Measurements from ENCODE around the gene UTP15.

Gene UTP15

DNA sequence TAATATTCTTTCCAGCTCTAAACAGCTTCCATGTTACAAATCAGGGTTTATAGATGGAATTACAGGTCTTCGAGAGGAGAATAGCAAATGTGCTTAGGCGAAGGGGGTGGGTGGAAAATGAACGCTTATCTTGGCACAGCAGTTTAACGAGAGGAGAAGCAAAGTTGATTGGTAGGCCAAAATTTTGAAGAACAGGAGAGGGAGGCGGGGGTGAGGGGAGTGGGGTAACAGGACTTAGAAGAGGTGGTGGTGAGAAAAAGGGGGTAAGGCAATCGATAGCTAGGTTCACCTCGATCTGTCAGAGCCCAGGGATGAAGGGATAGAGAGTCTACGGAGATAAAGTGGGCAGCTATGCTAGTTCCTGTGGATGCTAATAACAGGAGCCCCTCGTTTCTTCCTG lies 868 bp upstream of the UTP15 start:
- no peak for DNase-seq (ENCODE audit: low read depth in 2 of 2)

DNA sequence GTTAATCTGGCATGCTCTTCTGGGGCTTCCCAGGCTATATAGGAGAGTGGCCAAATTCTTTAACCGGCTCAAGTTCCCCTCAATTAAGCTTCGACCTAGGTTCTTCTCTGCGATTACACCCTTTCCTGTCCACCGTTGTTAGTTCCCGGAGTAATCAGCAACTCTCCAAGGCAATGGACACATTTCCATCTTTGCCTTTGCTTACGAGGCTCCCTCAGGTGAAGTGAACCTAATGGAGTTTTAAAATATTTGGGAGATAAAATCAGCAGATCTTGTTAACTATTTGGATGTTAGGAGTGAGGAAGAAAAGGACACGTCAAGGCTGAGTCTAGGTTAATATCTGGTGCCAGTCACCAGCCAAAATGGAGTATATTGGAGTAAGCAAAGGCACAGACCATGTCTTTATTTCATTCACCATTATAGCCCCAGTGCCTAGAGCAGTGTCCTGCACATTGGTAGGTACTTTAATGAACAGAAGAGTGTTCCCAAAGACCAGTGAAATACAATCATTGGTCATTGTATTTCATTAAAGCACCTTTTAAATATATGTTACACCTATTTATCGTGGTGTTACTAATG lies 515 bp downstream of the UTP15 start:
- DNase-seq (ENCODE audit: low read depth in 2 of 2): no peak

DNA sequence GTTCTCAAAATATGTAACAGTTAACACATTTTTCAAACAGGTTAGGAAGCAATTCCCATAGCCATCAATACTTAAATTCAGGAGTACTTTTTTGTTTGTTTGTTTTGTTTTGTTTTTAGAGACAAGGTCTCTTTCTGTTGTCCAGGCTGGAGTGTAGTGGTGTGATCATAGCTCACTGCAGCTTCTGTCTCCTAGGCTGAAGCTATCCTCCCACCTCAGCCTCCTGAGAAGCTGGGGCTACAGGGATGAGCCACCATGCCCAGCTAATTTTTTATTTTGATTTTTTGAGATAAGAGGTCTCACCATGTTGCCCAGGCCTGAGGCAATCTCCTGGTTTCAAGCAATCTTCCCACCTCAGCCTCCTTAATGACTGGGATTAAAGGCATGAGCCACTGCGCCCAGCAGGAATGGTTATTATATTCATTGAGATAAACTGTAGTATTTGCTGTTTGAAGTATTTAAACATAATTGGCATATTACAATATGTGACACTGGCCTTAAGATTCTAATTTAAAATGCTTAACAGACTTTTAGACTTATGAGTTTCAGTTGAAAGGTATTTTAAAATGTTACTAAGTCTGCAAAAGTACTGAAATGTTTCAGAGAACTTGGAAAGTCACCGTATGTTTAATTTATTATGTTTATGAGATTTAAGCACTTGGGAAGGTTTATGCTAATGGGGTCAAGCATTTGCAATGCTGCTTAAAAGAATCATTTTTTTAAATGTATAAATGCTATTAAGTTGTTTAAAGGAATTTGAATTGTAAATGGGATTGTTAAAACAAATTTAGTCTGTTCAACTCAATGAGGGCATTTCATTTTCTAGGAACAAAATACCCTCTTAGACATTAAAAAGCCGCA lies 17.0 kb downstream of the UTP15 start:
- no peak for DNase-seq (ENCODE audit: low read depth in 2 of 2)

DNA sequence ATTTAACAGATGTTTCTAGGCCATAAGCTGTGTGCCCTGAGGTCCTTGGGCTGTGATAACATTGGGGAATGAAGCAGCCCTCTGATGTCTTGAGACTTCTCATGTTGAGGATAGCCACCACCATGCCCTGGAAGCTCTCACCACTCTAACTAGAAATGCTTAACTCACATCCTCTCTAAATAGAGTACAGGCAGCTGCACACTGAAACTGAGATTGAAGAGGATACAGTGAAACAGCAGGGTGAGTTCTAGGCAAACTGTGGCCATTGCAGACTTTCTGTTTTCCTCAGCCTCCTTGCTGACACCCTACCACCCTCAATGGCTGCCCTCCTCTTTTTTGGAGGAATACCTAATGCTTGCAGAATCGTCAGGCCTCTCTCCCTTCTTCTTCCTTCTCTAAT lies 22.4 kb downstream of the UTP15 start:
- DNase-seq (ENCODE audit: low read depth in 2 of 2): no peak

DNA sequence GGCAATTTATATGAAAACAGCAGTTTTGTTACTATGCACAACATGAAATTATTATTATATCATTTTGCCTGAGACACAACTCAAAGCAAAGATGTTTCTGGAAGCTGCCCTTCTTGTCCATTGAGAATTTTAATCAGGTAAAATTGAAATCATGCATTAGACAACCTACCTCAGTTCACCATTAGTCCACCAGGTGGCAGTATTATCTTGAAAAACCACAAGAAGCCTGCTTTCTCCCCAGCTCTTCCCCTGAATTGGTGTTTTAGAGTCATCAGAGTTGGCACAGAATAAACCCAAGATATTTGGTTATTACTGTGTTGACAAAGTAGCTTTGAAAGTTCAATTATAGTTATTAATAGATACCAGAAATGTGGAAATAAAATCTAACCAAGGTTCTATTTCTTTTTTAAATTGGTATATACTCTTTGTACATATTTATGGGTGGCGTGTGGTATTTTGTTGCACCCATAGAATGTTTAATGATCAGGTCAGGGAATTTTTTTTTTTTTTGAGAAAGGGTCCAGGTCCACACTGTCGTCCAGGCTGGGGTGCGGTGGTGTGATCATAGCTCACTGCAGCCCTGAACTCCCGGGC lies 25.7 kb downstream of the UTP15 start:
- DNase-seq (ENCODE audit: low read depth in 2 of 2): peak; percentile 60 to 64

DNA sequence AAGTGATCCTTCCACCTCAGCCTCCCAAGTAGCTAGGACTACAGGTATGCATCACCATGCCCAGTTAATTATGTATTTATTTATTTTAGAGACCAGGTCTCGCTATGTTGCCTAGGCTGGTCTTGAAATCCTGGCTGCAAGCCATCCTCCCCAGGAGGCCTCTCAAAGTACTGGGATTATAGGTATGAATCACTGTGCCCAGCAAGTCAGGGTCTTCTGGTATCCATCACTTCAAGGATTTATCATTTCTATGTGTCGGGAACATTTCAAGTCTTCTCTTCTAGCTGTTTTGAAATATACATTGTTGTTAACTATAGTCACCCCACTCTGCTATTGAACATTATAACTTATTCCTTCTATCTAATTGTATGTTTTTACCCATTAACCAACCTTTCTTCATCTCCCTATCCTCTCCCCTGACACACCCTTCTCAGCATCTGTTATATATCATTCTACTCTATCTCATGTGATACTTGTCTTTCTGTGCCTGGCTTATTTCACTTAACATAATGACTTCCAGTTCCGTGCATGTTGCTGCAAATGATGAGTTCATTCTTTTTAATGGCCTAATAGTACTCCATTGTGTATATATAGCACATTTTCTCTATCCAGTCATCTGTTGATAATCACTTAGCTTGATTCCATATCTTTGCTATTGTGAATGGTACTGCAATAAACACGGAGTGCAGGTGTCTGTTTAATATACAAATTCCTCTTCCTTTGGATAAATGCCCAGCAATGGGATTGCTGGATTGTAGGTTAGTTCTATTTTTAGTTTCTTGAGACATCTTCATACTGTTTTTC lies 26.4 kb downstream of the UTP15 start:
- no peak for DNase-seq (ENCODE audit: low read depth in 2 of 2)

DNA sequence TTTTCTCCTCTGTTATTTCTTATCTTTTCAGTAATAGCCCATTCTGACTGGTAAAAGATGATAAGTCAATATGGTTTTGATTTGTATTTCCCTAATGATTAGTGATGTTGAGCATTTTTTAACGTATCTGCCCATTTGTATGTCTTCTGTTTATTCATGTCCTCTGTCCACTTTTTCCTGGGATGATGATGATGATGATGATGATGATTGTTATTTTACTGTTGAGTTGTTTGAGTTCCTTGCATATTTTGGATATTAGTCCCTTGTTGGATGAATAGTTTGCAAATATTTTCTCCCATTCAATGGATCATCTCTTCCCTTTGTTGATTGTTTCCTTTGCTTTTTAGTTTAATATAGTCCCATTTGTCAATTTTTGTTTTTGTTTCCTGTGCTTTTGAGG lies 27.0 kb downstream of the UTP15 start:
- DNase-seq (ENCODE audit: low read depth in 2 of 2): no peak

DNA sequence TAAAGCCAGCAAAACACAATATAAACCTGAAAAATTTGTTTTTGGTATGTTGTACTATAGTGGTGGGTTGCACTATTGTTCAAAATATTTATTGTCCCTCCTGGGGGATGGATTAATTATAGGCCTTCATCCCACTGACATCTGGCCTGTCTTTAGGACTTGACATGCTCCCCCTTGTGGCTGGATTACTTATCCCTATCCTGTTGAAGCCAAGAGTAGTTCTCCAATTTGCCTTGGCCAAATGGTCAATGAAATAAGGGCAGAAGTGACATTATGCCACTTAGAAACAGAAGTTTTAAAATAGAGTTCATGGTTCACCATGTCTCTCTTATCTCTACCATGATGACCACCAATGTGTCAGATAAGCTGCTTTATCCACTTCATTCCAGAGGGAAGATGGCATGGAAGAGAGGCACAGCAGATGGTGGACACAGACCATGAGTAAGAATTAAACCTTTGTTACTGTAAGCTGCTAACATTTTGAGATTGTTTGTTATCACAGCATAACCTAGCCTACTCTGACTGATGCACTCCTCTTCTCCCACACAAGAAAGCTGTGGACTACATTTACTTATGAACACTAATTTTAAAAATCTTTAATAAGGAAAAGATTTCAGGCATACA lies 31.3 kb downstream of the UTP15 start:
- no peak for DNase-seq (ENCODE audit: low read depth in 2 of 2)

DNA sequence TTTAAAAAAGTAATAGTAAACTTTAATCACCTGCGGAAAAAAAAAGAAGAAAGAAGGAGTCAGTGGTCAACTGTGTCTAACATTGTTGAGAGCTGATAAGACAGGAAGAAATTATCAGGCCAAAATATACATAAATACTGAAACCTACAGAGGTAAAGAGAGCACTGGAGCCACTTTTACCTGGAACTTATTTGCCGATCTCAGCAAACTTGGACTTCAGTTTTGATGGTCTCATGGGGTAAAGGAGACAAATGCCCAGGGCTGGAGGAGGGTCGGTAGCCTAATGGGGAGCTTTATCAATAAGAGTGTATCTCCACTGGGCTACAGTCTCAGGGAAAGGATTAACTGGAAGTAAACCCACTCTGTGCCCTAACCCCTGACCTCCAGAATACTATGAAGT lies 33.8 kb downstream of the UTP15 start:
- no peak for DNase-seq (ENCODE audit: low read depth in 2 of 2)

DNA sequence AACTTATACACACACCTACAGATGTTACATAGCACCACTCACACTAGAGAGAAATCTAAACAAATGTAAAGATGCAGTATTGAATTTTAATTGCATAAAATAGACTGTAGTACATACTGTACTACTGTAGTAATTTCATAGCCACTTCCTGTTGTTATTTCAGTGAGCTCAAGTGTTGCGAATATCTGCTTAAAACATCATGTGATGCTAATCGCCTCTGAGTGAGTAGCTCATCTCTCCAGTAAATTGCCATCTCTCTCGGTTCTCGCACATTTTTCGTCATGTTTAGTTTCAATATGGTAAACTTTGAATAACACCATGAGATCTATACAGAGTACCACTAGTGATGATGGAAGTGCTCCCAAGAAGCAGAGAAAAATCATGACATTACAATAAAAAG lies 38.5 kb downstream of the UTP15 start:
- no peak for DNase-seq (ENCODE audit: low read depth in 2 of 2)

DNA sequence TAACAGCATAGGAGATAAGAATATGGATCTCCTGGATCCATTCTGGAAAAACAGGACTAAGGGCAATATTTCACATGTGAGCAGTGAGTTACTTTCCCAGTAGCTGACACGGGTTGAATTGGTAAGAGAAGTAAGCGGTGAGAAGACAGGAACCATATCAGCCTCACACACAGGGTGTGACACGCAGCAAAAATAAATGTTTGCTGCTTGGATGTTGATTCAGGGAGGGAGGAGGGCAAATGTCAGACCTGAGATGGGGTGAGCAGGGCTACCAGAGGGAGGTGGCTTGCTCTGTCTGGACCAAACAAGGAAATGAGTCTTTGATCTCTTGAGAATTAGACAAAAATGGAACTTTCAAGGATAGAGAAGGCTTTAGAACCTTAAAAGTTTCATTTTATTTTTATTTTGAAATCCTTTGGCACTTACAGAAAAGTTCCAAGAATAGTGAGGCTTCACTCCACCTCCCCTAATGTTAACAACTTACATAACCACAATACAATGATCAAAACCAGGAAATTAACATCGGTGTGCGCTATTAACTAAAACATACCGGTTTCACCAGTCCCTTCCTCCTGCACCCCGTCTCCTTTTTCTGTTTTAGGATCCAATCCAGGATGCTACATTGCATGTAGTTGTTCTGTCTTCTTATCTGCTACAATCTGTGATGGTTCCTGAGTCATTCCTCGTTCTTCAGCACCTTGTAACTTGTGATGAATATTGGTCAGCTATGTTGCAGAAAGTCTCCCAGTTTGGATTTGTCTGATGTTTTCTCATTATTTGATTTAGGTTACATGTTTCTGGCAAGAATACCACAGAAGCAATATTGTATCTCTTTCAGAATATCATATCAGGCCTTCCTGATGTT lies 39.9 kb downstream of the UTP15 start:
- DNase-seq (ENCODE audit: low read depth in 2 of 2): no peak

DNA sequence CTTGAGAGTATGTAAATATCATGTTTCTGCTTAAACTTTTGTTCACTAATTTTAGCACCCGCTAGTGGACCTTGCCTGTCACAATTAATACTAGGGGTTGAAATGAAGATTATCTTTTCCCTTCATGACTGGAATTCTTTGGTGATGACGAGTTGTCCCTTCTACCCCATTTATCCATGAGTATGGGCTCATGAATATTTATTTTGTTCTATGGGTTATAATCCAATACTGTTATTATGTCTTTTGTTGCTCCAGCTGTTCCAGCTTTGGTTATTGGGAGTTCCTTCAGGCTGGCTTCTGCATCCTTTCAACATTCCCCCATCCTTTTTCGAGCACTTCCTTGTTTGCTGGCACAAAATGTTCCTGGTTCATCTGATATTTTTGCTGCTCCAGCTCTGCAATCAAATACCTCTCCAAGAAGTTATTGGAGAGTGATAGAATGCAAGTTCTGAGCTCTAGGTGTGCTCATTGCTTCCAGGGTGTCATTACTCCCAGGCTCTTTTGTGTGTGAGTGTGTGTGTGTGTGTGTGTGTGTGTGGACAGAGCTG lies 40.7 kb downstream of the UTP15 start:
- no peak for DNase-seq (ENCODE audit: low read depth in 2 of 2)

DNA sequence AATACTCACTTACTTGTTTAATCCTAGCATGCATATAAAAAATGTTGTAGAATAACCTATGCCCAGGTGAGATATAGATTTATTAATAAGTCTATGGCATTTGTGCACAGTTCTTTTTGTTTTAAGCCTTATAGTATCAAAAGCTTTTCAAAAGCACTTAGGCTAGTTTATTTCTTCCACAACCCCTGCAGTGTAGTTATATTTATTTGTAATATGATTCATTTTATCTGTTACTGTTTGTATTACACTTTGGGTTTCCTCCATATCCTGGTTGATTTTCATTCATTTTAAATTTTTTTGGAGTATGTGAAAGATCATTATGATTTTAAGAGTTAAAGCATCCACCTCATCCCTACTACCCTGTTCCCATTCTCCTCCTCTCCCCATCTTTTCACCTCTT lies 41.7 kb downstream of the UTP15 start:
- no peak for DNase-seq (ENCODE audit: low read depth in 2 of 2)

DNA sequence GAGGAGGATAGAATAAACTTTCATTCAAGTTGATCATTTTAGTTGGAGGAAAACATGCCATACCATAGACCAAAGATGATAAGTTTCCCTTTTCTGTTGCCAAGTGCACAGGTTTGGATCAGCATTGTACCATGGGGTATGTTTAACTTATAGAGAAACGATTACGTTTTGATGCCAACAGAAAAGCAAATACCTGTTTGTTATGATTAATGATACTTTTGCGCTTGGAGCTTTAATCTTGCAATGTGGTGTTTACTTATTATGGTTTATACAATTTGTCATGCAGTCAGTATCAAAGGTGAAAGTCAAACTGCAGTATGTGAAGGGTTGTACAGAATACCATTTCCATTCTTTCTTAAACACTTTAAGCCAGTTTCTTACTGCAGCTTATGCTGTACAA lies 47.3 kb downstream of the UTP15 start:
- DNase-seq (ENCODE audit: low read depth in 2 of 2): no peak

DNA sequence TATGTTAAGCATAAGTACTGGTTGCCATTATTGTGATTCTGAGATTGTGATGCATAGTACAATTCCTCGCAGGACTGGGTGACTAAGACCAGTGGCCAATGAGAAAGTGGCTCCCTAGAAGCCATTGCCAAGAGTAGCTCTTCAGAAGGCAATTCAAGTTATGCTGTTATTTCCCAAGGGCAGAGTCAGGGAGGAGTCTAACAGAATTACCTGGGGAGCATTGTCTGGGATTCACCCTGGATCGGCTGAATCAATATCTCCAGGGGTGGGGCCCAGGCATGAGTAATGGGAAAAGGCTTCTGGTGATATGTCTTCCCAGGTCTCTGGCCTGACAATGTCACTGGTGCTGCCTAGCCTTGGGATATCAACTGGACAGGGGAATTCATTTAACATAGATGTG lies 49.5 kb downstream of the UTP15 start:
- DNase-seq (ENCODE audit: low read depth in 2 of 2): no peak

DNA sequence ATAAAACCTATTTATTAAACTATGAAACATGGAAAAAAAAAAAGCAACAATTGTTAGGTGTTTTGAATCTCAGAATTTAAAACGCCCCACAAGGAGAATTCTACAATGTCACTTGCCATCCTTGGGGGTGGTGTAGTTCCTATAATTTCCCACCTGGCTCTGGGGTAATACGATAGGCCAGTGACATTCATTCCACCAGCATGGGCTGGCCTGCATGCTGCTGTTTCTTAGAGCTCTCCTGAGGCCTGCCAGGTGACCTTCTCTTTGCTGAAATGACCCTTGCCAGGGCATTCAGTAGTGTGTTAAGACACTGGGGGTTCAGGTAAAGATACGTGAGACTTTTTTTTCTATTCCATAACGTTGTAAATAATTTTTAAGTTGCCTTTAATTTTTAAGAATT lies 50.4 kb downstream of the UTP15 start:
- DNase-seq (ENCODE audit: low read depth in 2 of 2): no peak

DNA sequence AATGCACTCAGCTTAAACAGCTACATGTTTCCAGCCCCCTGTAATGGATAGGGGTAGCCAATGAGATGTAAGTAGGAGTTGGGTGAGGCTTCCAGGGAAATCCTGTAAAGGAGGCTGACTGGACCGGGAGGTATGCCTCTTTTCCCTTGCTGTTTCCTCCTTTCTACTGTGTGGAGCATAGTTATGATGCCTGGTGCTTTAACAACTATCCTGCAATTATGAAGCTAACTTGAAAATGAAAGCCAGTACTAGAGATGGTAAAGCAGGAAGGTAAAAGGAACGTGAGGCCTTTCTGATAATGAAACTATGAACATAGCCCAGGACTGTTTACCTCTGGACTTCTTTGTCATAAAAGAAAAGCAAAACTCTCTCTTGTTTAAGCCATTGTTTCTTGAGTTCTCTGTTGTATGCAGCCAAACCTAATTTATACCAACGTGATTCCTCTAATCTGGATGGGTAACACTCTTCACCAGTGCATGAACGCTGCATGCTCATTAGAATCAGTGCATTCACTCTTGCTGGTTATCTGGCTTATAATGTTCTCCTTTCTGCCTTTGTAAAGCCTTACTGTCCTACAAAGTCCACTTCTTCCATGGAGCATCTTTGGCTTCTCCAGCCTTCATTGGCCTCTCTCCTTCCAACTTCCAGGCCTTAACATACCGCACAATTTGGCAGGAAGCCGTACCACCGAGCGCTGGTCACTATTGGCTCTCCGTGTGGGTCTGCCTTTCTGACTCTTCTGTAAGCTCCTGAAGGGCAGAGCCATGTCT lies 52.2 kb downstream of the UTP15 start:
- no peak for DNase-seq (ENCODE audit: low read depth in 2 of 2)

DNA sequence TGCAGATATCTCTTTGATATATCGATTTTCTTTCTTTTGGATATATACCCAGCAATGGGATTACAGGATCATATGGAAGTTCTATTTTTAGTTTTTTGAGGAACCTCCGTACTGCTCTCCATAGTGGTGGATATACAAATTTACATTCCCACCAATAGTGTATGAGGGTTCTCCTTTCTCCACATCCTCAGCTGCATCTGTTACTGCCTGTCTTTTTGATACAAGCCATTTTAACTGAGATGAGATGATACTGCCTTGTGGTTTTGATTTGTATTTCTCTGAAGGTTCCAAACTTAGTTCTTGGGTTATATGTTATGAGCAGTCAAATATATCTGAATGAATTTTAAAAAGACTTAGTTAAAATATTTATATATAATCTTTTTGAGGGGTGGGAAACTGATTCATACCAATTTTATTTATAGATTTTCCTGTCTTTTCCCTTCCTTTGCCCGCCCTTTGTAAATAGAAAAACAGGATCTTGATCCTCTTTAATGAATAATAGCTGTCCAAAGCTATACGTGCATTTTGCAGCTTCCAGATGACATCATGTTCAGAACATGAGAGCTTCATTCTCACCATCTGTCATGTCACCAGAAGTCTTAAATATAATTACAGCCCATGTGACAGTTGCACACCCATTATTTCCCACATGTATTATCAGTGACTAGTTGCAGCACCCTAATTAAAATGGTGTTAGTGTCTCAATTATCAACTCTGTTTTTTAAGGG lies 54.2 kb downstream of the UTP15 start:
- no peak for DNase-seq (ENCODE audit: low read depth in 2 of 2)

DNA sequence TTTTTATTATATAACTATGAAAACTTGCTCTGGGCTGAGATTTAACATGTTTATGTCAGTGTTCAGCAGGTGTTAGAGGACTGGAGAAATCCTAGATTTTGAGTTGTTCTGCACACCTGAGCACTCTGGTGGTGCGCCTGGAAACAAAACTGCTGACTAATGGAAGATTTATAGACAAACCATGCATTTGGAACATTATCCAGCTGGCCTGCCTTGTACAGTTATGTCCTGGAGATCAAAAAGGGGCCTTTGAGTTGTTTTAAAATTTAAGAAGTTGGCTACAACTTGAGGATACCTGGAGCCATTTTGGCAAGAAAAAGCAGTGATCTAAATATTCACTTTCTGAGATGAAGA lies 54.8 kb downstream of the UTP15 start:
- DNase-seq (ENCODE audit: low read depth in 2 of 2): no peak
